ENCODE results near the gene TRPC6. TPM values are rescaled to one million over a fixed set of nuclear protein-coding genes. Genes with fewer than 3 reads are reported as not detected.

The TRPC6 gene
- total RNA-seq, 1 experiment from 2014 or later: not detected

GRCh38 chr11:101508370-101508769, 75.4 kb downstream of the TRPC6 start:
- no peaks in the 10 kb centered on the region for H3K4me1 ChIP-seq (replicated peaks; ENCODE audit: insufficient read depth)
- H3F3A ChIP-seq (ENCODE audit: insufficient read depth, low read depth): no peaks in the 10 kb centered on the region
- no peak overlapping the region for H3K4me3 ChIP-seq
- no peak overlapping the region for H3K4me2 ChIP-seq
- intact Hi-C loops (cut with micrococcal nuclease; ENCODE audit: unreplicated experiment): no loop called here
- no peak overlapping the region for H3K27ac ChIP-seq
- no TSS peak for BruUV-seq (replicated peaks)
- DNase-seq: no peak
- H4K20me1 ChIP-seq (ENCODE audit: insufficient read depth): no peaks in the 10 kb centered on the region
- ChIA-PET POLR2A (ENCODE audit: unreplicated experiment) (no interaction called here), CTCF (no interaction called here)
- H3K9me2 ChIP-seq (ENCODE audit: insufficient read depth): no peaks in the 10 kb centered on the region
- H3K79me2 ChIP-seq (ENCODE audit: low read depth): no peaks in the 10 kb centered on the region
- H3K9me3 ChIP-seq (ENCODE audit: insufficient read depth, low read depth): no peaks in the 10 kb centered on the region
- TF ChIP-seq, protein P1, sequence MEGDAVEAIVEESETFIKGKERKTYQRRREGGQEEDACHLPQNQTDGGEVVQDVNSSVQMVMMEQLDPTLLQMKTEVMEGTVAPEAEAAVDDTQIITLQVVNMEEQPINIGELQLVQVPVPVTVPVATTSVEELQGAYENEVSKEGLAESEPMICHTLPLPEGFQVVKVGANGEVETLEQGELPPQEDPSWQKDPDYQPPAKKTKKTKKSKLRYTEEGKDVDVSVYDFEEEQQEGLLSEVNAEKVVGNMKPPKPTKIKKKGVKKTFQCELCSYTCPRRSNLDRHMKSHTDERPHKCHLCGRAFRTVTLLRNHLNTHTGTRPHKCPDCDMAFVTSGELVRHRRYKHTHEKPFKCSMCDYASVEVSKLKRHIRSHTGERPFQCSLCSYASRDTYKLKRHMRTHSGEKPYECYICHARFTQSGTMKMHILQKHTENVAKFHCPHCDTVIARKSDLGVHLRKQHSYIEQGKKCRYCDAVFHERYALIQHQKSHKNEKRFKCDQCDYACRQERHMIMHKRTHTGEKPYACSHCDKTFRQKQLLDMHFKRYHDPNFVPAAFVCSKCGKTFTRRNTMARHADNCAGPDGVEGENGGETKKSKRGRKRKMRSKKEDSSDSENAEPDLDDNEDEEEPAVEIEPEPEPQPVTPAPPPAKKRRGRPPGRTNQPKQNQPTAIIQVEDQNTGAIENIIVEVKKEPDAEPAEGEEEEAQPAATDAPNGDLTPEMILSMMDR (conservative IDR thresholded peaks at IDR 0.05): no peak
- TF ChIP-seq EZH2 (IDR thresholded peaks at IDR 0.05; ENCODE audit: low read depth): no peak
- H2AFZ ChIP-seq: no peak overlapping the region
- H3K36me3 ChIP-seq (ENCODE audit: low read depth): no peaks in the 10 kb centered on the region
- H3K27me3 ChIP-seq (ENCODE audit: insufficient read depth, low read depth): no peaks in the 10 kb centered on the region

- POLR2A ChIA-PET (ENCODE audit: unreplicated experiment): interaction anchor here (0.6 kb wide), 1 partner anchor 29 kb away, joined by 14 read pairs; no protein-coding TSS in a partner anchor
- H3K9me2 ChIP-seq (ENCODE audit: insufficient read depth): no peaks in the 10 kb centered on the region; the same call in 1 of the 2 replicates
- CTCF ChIA-PET: no interaction called here
- H3K36me3 ChIP-seq (ENCODE audit: low read depth): no peaks in the 10 kb centered on the region
- TF ChIP-seq, protein P1 (conservative IDR thresholded peaks at IDR 0.05): no peak
- no peak for TF ChIP-seq EZH2 (IDR thresholded peaks at IDR 0.05; ENCODE audit: low read depth)
- no peaks in the 10 kb centered on the region for H3K4me1 ChIP-seq (replicated peaks; ENCODE audit: insufficient read depth)
- H3K9me3 ChIP-seq (ENCODE audit: insufficient read depth, low read depth): no peaks in the 10 kb centered on the region
- intact Hi-C loops (cut with micrococcal nuclease; ENCODE audit: unreplicated experiment): no loop called here
- no TSS peak for BruUV-seq (replicated peaks)
- H3K79me2 ChIP-seq (ENCODE audit: low read depth): no peaks in the 10 kb centered on the region
- H2AFZ ChIP-seq: no peak overlapping the region
- no peaks in the 10 kb centered on the region for H3K27me3 ChIP-seq (ENCODE audit: insufficient read depth, low read depth)
- no peaks in the 10 kb centered on the region for H3F3A ChIP-seq (ENCODE audit: insufficient read depth, low read depth)
- H3K4me3 ChIP-seq: no peak overlapping the region
- H3K4me2 ChIP-seq: no peak overlapping the region
- H4K20me1 ChIP-seq (ENCODE audit: insufficient read depth): no peaks in the 10 kb centered on the region
- no peak for DNase-seq
- H3K27ac ChIP-seq: no peak overlapping the region
These were observed 84.9 kb downstream of the TRPC6 start for GRCh38 chr11:101498891-101499290.

- H3K4me1 ChIP-seq (replicated peaks; ENCODE audit: insufficient read depth): no peaks in the 10 kb centered on the region
- H3K79me2 ChIP-seq (ENCODE audit: low read depth): no peaks in the 10 kb centered on the region
- H2AFZ ChIP-seq: peak overlapping the region; percentile 31; the same call in 1 of the 2 replicates
- no peaks in the 10 kb centered on the region for H4K20me1 ChIP-seq (ENCODE audit: insufficient read depth)
- no peak overlapping the region for H3K27ac ChIP-seq
- no peak overlapping the region for H3K4me2 ChIP-seq
- CTCF ChIA-PET: no interaction called here
- no peaks in the 10 kb centered on the region for H3F3A ChIP-seq (ENCODE audit: insufficient read depth, low read depth)
- H3K27me3 ChIP-seq (ENCODE audit: insufficient read depth, low read depth): no peaks in the 10 kb centered on the region
- intact Hi-C loops (cut with micrococcal nuclease; ENCODE audit: unreplicated experiment): no loop called here
- no peak overlapping the region for H3K4me3 ChIP-seq
- TF ChIP-seq EZH2 (IDR thresholded peaks at IDR 0.05; ENCODE audit: low read depth): no peak
- TF ChIP-seq, protein P1 (conservative IDR thresholded peaks at IDR 0.05): no peak
- H3K36me3 ChIP-seq (ENCODE audit: low read depth): no peaks in the 10 kb centered on the region
- DNase-seq: no peak
- no peaks in the 10 kb centered on the region for H3K9me3 ChIP-seq (ENCODE audit: insufficient read depth, low read depth)
- no TSS peak for BruUV-seq (replicated peaks)
- POLR2A ChIA-PET (ENCODE audit: unreplicated experiment): no interaction called here
- no peaks in the 10 kb centered on the region; the same call in 1 of the 2 replicates for H3K9me2 ChIP-seq (ENCODE audit: insufficient read depth)
These were observed 86.5 kb downstream of the TRPC6 start for GRCh38 chr11:101497291-101497690.

All from PC-9 (cell line).